T-helper 17 cell (primary cell): ENCODE results near the gene FRMD4B. TPM values are rescaled to one million over a fixed set of nuclear protein-coding genes. Genes with fewer than 3 reads are reported as not detected.

Experiments
- ATAC-seq: fragments of 150-1000 bp; cut with Tn5 transposase; 2 replicates; pipeline ENCODE4 v1.10.0; 2021; ENCODE audit warnings: mild to moderate bottlenecking, moderate library complexity
- DNase-seq, 3 donors: peaks; one replicate each; pipeline versions ENCODE4 v3.0.0 to v3.0.0-alpha.2; 2020 to 2021
- H3K9me3 ChIP-seq: one replicate; pipeline ENCODE4 v1.7.0; 2013; ENCODE audit warnings: low read length, mild to moderate bottlenecking; ENCODE audit not compliant: control insufficient read depth, poor library complexity, severe bottlenecking
- H3K27ac Mint-ChIP-seq: one replicate; pipeline ENCODE4 v1.8.0; 2022; ENCODE audit warnings: mild to moderate bottlenecking, moderate library complexity, mixed read lengths
- H3K27me3 Mint-ChIP-seq: one replicate; pipeline ENCODE4 v1.8.0; 2022; ENCODE audit warnings: mixed read lengths
- H3K36me3 Mint-ChIP-seq: one replicate; pipeline ENCODE4 v1.8.0; 2022; ENCODE audit warnings: low read depth, mixed read lengths
- H3K4me1 Mint-ChIP-seq: one replicate; pipeline ENCODE4 v1.8.0; 2022; ENCODE audit warnings: mild to moderate bottlenecking, mixed read lengths
- H3K4me3 Mint-ChIP-seq: one replicate; pipeline ENCODE4 v1.8.0; 2022; ENCODE audit warnings: mild to moderate bottlenecking, moderate library complexity, mixed read lengths
- total RNA-seq, 4 donors: library from RNA in 2 of 4; stranded (reverse) in 2 of 4; gene quantifications; one replicate each; pipeline ENCODE4 v1.2.3 and lab custom pipeline; 2022 to 2026

The FRMD4B gene
- total RNA-seq, 2 donors from 2014 or later, result 25.6 to 36.6 TPM

DNA sequence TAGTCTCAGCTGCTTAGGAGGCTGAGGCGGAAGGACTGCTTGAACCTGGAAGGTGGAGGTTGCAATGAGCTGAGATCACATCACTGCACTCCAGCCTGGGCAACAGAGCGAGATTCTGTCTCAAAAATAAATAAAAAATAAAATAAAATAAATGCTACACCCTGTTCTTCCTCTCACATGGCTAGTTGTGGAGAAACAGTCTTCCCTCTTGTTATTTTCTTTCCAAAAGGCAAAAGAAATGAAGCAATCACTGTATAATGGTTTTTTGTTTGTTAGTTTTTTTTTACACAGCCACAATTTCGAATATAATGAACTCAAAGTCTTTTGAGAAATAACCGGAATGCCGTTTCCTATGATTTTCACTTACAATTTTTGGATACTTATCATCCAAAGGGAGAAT, 4.9 kb upstream of the FRMD4B start:
- Mint-ChIP-seq H3K4me3 (no peak overlapping the region), H3K36me3 (peaks cover 4% of the 10 kb centered on the region), H3K27me3 (peaks cover 73% of the 10 kb centered on the region), H3K27ac (no peak overlapping the region), H3K4me1 (peaks cover 3% of the 10 kb centered on the region)
- H3K9me3 ChIP-seq, result no peaks in the 10 kb centered on the region
- DNase-seq (no peak), ATAC-seq (no peak)

DNA sequence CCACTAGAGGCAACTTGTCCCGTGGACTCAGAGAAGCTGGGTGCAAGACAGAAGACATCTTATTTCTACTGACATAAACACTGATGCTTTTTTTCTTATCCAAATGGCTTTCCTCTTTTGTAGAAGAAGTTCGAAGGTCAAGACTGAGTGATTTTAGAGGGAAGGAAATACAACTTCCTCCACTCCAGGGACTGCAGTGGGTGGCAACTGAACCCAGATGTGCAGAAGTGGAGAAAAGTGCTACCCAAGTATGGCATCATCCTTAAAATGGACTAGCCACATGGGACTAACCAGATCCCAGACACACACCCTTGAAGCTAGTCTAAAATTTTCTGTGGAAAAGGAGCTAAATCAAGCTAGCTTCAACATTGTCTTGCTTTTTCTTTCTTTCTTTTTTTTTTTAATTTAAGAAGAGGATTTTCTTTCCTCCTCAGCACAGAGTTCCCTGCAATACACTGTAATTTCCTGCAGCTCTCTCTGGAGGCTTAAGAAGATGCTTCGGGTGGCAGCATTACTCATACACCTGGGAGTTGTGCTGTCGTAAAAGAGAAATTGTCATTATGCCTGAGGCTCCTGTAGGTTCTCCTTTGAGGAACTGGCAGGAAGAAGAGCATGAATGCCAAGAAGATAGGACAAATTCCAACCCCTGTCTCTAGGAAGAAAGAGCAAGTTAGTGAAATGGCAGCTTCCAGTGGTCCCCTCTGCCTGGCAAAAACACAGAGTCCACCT, 3.8 kb upstream of the FRMD4B start:
- ATAC-seq (no peak), DNase-seq (no peak)
- Mint-ChIP-seq H3K27ac (no peak overlapping the region), H3K4me1 (peaks cover 3% of the 10 kb centered on the region), H3K36me3 (peaks cover 4% of the 10 kb centered on the region), H3K27me3 (peaks cover 75% of the 10 kb centered on the region), H3K4me3 (no peak overlapping the region)
- no peaks in the 10 kb centered on the region for H3K9me3 ChIP-seq

DNA sequence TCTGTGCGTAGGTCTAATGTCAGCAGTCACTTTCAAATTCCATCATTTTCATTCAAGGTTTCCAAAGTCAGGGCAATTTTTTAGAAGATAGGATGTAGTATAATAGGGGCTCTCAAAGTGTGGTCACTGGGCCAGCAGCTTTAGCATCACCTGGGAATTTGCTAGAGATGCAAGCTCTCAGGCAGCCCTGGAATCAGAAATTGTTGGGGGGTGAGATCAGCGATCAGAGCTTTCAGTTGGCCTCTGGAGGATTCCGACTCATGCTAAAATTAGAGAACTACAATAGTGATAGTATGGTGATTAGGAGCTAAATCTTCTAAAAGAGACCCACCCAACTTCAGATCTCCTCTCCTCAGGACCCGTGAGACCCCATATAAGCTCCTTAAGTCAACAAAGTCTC, 2.4 kb upstream of the FRMD4B start:
- Mint-ChIP-seq H3K27me3 (peaks cover 76% of the 10 kb centered on the region), H3K36me3 (peaks cover 4% of the 10 kb centered on the region), H3K4me1 (peaks cover 3% of the 10 kb centered on the region), H3K27ac (no peak overlapping the region), H3K4me3 (no peak overlapping the region)
- DNase-seq (no peak), ATAC-seq (no peak)
- H3K9me3 ChIP-seq, result no peaks in the 10 kb centered on the region

DNA sequence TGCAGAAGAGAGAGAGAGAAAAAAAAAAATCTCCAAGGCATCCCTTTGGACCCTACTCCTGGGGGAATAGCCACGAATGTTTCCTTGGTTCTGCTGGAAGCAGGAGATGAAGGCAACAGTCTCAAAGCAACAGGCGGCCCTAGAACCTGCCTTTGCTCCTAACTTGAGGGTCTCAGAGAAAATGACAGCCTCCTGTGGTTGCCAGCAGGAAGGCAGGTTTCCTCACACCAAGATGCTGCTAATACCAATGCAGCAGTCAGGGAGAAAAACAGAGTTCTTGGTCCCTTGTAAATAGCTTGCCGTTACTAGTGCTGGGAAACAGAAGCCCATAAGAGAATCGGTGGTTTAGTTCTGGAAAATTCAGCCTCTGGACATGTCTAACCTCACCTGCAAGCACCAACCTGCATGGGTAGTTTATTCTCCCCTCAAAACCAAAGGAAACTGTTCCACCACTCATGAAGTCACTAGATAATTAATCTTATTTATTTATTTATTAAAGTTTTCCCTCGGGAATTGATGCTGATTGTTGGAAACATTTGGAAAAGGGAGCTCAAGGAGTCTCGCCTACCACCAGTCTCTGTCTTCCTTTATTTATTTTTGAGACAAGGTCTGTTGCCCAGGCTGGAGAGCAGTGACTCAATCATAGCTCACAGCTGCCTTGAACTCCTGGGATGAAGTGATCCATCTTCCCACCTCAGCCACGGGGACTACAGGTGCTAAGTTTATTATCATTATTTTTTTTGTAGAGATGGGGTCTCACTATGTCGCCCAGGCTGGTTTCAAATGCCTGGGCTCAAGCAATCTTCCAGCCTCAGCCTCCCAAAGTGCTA, 883 bp upstream of the FRMD4B start:
- Mint-ChIP-seq H3K27me3 (peaks cover 62% of the 10 kb centered on the region), H3K36me3 (no peaks in the 10 kb centered on the region), H3K4me1 (peaks cover 3% of the 10 kb centered on the region), H3K4me3 (peak overlapping the region; percentile 63), H3K27ac (no peak overlapping the region)
- no peak for DNase-seq
- no peaks in the 10 kb centered on the region for H3K9me3 ChIP-seq
- ATAC-seq, result no peak

DNA sequence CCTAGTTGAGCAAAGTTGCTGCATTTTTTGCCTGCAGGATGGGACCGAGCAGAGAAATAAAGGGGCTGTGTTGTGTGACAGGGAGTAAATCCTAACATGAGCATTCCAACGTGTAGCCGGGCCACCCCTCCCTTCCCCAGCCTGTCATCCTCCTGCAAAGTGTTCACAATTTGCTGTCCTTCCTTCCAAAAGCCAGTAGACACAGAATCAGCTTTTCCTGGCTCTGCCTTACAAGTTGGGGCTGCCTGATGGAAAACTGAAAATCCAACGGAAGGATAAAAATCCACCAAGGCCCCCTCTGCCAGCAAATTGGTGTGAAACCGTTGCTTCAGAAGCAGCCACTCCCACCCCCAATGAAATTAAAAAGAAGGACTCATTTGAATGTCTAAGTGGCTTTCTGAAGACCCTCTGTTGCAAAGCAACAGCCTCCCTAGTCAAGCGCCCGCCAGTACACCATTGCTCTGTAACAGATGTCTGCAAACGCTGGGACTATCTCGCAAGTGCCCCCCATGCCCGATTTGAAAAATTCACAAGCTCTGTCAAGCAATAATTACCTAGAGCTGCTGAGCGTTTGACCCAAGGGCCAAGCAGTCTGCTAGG, 665 bp downstream of the FRMD4B start:
- Mint-ChIP-seq H3K4me3 (no peak overlapping the region), H3K27ac (no peak overlapping the region)

DNA sequence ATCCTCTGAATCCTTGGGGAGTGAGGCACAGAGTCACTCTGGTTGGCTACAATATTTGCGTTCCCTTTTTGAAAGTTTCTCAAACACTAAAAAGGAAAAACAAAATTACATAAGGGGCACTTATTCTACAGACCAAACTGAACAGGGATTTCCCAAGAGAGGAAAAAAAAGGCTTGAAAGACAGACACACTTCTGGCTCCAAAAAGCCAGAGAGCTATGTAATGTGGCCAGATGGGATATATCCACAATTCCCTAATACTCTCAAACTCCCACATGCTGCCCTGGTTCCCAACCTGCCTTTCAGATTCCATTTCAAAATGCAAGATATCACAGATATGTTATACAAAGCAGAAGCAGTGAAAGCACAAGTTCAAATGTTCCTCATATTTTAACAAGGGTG, 1.6 kb downstream of the FRMD4B start:
- no peak overlapping the region for H3K27ac Mint-ChIP-seq
- H3K9me3 ChIP-seq, result no peaks in the 10 kb centered on the region
- no peaks in the 10 kb centered on the region for H3K36me3 Mint-ChIP-seq
- peaks cover 52% of the 10 kb centered on the region for H3K27me3 Mint-ChIP-seq
- ATAC-seq (no peak), DNase-seq (no peak)
- peaks cover 3% of the 10 kb centered on the region for H3K4me1 Mint-ChIP-seq
- no peak overlapping the region for H3K4me3 Mint-ChIP-seq

More for the DNA sequence above, 665 bp downstream of the FRMD4B start:
- ATAC-seq, result no peak
- H3K27me3 Mint-ChIP-seq, result peaks cover 58% of the 10 kb centered on the region
- no peak for DNase-seq
- H3K9me3 ChIP-seq, result no peaks in the 10 kb centered on the region
- H3K36me3 Mint-ChIP-seq, result no peaks in the 10 kb centered on the region
- peaks cover 3% of the 10 kb centered on the region for H3K4me1 Mint-ChIP-seq

DNA sequence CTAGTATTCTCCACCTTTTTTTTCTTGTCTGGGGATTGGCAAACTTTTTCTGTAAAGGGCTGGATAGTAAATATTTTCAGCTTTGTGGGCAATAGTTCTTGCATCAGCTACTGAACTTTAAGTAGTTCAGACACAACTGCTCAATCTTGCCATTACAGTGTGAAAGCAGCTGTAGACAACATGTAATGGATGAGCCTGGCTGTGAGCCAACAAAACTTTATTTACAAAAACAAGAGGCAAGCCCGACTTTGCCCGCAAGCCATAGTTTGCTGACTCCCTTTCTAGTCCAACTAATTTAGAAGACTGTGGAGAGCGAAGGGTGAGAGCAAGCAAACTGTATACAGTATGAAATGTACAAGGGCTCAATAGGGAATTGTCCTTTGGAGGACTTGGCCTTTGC, 6.2 kb downstream of the FRMD4B start:
- H3K4me3 Mint-ChIP-seq, result no peak overlapping the region
- no peak overlapping the region for H3K27ac Mint-ChIP-seq
- no peaks in the 10 kb centered on the region for H3K36me3 Mint-ChIP-seq
- DNase-seq (no peak), ATAC-seq (no peak)
- H3K9me3 ChIP-seq, result no peaks in the 10 kb centered on the region
- no peaks in the 10 kb centered on the region for H3K4me1 Mint-ChIP-seq
- peaks cover 12% of the 10 kb centered on the region for H3K27me3 Mint-ChIP-seq

DNA sequence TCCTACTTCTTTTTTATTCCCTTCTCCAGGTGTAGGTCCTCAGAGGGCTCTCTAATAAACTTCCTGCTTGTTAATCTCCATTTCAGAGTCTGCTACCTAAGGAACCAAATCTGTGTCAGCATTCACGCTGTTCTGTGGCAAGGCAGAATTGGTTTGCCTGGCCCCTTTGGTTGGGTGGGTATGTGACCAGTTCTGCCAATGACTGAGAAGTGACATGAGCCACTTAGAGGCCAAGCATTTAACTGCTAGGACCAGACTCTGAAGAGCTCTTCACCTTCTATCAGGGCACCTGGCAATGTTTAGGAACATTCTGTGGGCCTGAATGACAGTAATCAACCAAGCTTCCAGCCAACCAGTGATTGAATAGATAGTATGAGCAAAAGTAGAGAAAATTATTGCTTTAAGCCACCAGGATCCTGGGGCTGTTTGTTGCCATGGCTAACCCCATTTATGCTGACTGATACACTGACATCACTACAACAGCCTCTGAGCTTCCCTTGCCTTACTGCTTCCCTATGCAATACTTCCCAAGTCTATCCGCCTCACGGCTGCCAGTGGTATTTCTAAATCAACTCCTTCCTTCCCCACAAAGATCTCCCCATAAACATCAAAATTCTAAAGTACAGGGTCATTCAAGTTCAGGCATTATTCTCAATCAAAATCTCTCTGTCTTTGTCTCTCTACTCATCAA, 7.6 kb downstream of the FRMD4B start:
- DNase-seq (no peak), ATAC-seq (no peak)
- Mint-ChIP-seq H3K36me3 (no peaks in the 10 kb centered on the region), H3K4me3 (no peak overlapping the region), H3K4me1 (no peaks in the 10 kb centered on the region), H3K27me3 (peaks cover 12% of the 10 kb centered on the region), H3K27ac (no peak overlapping the region)
- H3K9me3 ChIP-seq, result no peaks in the 10 kb centered on the region

DNA sequence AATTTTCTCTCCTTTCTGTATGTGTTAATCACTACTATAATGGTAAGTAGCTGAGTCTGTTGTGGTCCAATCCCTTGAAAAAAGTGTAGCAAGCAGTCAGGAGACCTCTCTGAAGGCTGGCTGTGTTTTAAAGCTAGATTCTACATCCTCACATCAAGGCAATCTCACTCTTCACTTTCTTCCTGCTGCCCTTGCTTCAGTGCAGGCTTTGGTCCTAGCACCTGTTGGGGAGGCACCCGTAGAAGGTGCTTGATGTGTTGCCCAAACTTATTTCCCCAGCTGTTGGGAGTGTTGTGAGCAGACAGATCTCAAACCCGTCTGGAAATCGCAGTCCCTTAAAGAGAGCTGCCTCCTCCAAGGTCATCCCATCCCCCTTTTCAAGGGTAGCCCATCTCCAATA, 8.6 kb downstream of the FRMD4B start:
- no peak for DNase-seq
- Mint-ChIP-seq H3K36me3 (no peaks in the 10 kb centered on the region), H3K4me3 (no peak overlapping the region), H3K27ac (no peak overlapping the region), H3K27me3 (peaks cover 18% of the 10 kb centered on the region), H3K4me1 (no peaks in the 10 kb centered on the region)
- H3K9me3 ChIP-seq, result no peaks in the 10 kb centered on the region
- no peak for ATAC-seq

DNA sequence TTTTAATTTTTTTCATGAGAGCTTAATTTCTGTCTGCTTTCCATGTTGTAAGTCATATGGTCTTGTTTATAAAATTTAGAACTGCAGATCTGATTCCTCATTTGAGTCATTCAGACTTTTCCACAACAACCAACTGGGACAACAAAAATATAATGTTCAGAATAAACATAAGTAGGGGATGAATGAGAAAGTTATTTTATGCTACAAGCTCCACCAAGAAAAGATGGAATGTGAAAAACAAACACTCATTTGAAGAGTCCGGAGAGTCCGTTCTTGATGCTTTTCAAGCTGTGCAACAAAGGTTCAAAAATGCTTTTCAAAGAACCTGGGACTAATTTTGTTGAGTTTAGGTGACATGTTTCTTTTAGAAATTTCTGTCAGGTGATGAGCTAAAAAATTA, 9.2 kb downstream of the FRMD4B start:
- Mint-ChIP-seq H3K4me1 (no peaks in the 10 kb centered on the region), H3K4me3 (no peak overlapping the region), H3K27ac (no peak overlapping the region), H3K27me3 (peaks cover 23% of the 10 kb centered on the region), H3K36me3 (no peaks in the 10 kb centered on the region)
- ATAC-seq (no peak), DNase-seq (no peak)
- no peaks in the 10 kb centered on the region for H3K9me3 ChIP-seq

DNA sequence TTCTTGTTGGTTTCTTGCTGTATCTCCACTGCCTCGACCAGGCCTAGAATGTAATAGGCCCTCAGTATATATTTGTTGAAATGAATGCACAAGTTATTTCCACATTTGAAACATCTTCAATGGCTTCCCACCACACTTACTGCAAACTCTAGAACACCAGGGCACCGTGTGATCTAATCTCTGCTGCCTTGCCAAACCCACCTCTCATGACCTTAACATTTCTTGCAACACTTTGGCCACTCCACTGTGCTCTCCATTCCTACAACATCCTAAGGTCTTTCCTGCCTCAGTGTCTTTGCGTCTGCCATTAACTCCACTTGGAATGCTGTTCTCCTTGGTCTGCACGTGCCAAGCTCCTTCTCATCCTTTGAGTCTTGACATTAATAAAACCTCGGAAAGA, 14.1 kb downstream of the FRMD4B start:
- ATAC-seq (no peak), DNase-seq (no peak)
- H3K36me3 Mint-ChIP-seq, result no peaks in the 10 kb centered on the region
- no peak overlapping the region for H3K27ac Mint-ChIP-seq
- H3K27me3 Mint-ChIP-seq, result peaks cover 17% of the 10 kb centered on the region
- H3K4me3 Mint-ChIP-seq, result no peak overlapping the region
- no peaks in the 10 kb centered on the region for H3K9me3 ChIP-seq
- H3K4me1 Mint-ChIP-seq, result peaks cover 16% of the 10 kb centered on the region

DNA sequence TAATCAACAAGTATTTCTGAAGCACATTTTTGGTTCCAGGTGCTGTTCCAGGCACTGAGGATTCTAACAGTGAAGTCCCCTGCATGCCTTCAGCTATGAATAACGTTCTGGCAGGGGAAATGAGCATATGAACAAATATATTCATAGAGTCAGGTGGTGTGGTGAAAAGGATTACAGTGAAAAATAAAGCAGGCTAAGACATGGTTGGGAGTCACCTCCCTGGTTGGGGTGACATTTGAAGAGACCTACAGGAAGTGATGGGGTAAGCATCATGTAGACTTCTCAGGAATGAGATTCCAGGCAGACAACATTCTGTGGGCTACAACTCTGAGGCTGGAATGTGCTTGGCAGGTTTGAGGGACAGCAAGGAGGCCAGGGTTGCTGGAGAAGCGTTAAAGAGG, 15.0 kb downstream of the FRMD4B start:
- no peaks in the 10 kb centered on the region for H3K9me3 ChIP-seq
- no peak for DNase-seq
- Mint-ChIP-seq H3K27ac (no peak overlapping the region), H3K27me3 (peaks cover 17% of the 10 kb centered on the region), H3K4me1 (peaks cover 16% of the 10 kb centered on the region), H3K4me3 (no peak overlapping the region), H3K36me3 (no peaks in the 10 kb centered on the region)
- no peak for ATAC-seq
